NCI-H187 (cell line): ENCODE data around the gene PDE6G.

Experiments
- DNase-seq, 2 experiments: peaks; one replicate each; lab custom pipeline; 2025; lab: John Stamatoyannopoulos, UW

PDE6G gene

GRCh38 chr17:81687770-81688541 is 31.6 kb upstream of the PDE6G start:
- DNase-seq = no peak

GRCh38 chr17:81686614-81687013 is 30.3 kb upstream of the PDE6G start:
- DNase-seq = no peak

- DNase-seq = no peak
These were observed 28.8 kb upstream of the PDE6G start for GRCh38 chr17:81685108-81685507.

- DNase-seq = no peak
These were observed 28.1 kb upstream of the PDE6G start for GRCh38 chr17:81684442-81684911.

- peak; percentile 97 to 98 for DNase-seq
These were observed 27.5 kb upstream of the PDE6G start, which contains the start of the genes ARL16 and HGS for GRCh38 chr17:81683584-81684441. TSS of gene ARL16 (minus strand) at chr17:81683797. CDS start at chr17:81683753, 44 bp downstream. TSS of gene HGS (plus strand) at chr17:81684011. CDS start at chr17:81684067, 56 bp downstream.

GRCh38 chr17:81683208-81683583 is 26.9 kb upstream of the PDE6G start:
- no peak for DNase-seq

GRCh38 chr17:81682565-81683207 is 26.3 kb upstream of the PDE6G start:
- DNase-seq = no peak

- DNase-seq = no peak
These were observed 25.3 kb upstream of the PDE6G start for GRCh38 chr17:81681672-81682071.

DNA sequence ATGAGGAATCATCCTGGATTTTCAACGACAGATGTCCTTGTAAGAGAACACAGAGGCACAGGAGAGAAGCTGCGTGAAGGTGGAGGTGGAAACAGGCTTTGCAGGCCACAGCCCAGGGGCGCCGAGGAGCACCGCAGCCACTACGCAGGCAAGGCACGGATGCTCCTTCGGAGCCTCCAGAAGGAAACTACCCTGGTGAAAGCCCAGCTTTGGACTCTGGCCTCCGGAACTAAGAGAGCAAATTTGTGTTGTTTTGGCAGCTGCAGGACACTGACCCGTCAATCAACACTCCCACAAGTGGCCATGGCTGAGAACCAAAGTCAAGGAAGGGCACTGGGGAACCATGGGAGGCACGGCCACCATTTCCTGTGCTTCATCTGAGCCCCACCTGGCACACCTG is 23.8 kb upstream of the PDE6G start:
- no peak for DNase-seq

- no peak for DNase-seq
These were observed 20.6 kb upstream of the PDE6G start for GRCh38 chr17:81676906-81677305.

DNA sequence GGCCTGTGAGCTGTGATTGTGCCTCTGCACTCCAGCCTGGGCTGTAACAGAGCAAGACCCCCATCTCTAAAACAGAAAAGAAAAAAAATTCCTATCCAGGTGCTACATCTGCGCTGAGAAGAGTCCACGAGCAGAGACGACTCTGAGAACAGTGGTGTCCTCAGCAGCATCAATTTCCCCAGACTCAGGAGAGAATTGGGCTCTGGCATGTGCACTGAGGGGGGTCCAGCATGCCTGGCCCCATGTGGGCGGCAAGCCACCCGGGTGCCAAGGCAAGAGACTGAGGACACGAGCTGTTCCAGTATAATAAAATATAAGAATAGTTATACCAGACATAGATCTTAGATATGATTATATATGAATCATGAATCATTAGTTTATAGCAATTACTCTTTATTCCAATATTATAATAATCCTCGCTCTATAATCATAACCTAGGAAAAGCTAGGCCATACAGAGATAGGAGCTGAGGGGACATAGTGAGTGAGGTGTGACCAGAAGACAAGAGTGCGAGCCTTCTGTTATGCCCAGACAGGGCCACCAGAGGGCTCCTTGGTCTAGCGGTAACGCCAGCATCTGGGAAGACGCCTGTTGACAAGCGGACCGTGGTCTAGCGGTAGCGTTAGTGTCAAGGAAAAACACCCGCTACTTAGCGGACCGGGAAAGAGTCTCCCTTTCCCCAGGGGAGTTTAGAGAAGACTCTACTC is 19.3 kb upstream of the PDE6G start:
- peak in 1 of 2 experiments; percentile 9 for DNase-seq

DNA sequence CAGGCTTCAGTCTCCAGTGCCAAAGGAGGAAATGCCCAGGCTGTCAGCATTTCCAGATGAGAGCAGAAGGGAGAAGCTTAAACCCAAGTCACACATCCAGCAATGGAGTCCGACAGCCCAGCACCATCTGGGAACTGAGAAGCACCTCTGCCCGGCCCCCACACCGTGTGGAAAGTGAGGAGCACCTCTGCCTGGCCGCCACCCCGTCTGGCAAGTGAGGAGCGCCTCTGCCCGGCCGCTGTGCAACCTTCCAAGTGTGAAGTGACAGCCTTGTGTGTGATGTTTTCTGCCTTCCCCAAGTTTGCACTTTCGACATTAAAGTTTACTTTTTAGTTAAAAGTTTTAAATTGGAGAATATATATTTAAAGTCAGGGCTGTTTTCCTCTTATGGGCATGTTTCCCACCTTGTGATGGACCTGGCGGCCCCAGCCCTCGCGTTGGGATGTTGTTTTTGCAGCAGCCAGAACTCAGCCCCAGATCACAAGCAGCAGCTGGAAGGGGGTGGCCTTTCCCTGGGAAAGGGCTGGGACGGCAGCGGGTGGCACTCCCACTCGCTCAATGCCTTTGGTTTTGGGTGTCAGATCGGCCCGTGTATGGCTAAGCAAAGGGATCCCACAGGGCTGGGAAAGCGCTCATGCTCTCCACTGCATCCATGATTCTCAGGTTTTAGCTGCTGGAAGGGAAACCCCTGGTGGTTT is 17.4 kb upstream of the PDE6G start:
- no peak for DNase-seq

GRCh38 chr17:81672954-81673353 is 16.6 kb upstream of the PDE6G start:
- no peak for DNase-seq

DNA sequence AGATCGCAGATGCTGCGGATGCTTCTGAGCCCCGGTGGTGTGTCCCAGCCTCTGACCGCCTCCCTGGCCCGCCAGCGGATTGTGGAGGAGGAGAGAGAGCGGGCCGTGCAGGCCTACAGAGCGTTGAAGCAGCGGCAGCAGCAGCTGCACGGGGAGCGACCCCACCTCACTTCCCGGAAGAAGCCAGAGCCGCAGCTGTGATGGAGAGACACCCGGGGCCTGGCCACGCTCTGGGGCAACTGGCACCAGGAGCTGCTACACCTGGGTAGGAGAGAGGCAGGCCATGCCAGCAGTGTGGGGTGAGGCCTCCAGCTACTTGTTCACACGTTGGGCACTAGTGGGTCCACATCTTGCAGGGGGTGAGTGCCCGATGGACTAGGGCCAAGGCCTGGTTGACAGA is 16.2 kb upstream of the PDE6G start:
- no peak for DNase-seq

DNA sequence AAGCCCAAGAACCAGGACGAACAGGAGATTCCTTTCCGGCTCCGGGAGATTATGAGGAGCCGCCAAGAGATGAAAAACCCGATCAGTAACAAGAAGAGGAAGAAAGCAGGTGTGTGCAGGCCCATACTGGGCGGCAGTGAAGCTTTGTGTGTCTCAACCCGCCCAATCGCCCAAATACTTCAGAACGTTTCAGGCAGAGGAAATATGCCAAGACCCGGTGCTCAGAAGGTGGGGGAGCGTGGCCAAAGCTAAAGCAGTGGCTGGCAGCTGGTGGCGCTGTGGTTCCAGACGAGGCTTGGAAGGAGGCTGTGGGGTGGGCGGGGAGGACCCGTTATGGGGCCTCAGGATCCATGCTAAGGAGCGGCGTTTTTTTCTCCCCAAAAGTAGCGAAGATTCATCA is 11.4 kb upstream of the PDE6G start:
- no peak for DNase-seq

GRCh38 chr17:81666342-81667191 is 10.2 kb upstream of the PDE6G start, which contains the start of the genes CCDC137 and OXLD1:
TSS of gene CCDC137 (plus strand) at chr17:81666737. CDS start at chr17:81666767, 30 bp downstream.
TSS of gene OXLD1 (minus strand) at chr17:81666605. CDS start at chr17:81666577, 28 bp downstream.
- peak; percentile 73 to 87 for DNase-seq

DNA sequence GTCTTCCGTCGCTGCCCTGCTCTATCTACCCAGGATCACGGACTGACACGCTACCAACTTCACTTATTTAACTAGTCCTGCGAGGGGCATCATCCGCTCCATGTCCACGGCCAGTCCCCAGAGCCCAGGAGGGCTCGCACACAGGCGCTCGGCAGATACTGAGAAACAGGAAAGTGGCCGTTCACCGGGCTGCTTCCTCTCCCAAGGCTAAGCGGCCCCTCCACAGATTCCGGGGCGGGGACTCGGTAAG is 9.7 kb upstream of the PDE6G start:
- DNase-seq = no peak

- DNase-seq = no peak
These were observed 9.1 kb upstream of the PDE6G start for GRCh38 chr17:81665205-81666091.

DNA sequence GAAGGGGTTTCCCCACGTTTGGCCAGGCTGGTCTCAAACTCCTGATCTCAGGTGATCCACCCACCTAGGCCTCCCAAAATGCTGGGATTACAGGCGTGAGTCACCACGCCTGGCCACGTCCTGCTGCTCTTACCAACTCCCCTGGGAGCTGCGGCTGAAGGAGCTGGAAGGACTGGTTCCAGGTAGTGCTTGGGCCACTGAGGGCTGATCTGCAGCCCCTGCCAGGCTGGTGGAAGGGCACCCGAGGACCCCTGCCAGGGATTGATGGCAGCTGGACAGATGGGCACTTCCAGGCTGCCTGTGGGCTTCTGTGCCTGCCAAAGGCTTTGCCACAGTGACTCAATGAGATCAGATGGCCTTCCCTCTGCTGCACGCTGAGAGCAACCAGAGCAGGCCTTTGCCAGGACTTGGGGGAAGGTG is 7.7 kb upstream of the PDE6G start:
- no peak for DNase-seq
